Lower leg skin (tissue), 3 donors: ENCODE results near the gene PIP5K1C.

ENCODE experiments used
- CTCF ChIP-seq, 3 donors: fragments of 450-650 bp; IDR thresholded peaks; one replicate each; pipeline ENCODE4 v1.5.1; 2016; ENCODE audit warnings: antibody characterized with exemption in 3 of 3, mild to moderate bottlenecking in 3 of 3, moderate library complexity in 2 of 3
- POLR2A ChIP-seq, 2 donors: fragments of 450-650 bp; IDR thresholded peaks; one replicate each; pipeline ENCODE4 v1.6.1; 2016 to 2017; ENCODE audit warnings: antibody characterized with exemption in 2 of 2, mild to moderate bottlenecking in 1 of 2, moderate library complexity in 1 of 2

- no peak for TF ChIP-seq CTCF (IDR thresholded peaks at IDR 0.05)
- TF ChIP-seq POLR2A (IDR thresholded peaks at IDR 0.05) = no peak
Measured at GRCh38 chr19:3633559-3633988, 66.7 kb downstream of the PIP5K1C start.
